Measurements from ENCODE around the gene PTMA. TPM values are rescaled to one million over a fixed set of nuclear protein-coding genes. Genes with fewer than 3 reads are reported as not detected.

The PTMA gene
- polyA plus RNA-seq, 2 of the 4 experiments (the other 2 are of a cell fraction), result 1,191 to 2,360 TPM

- ChIA-PET POLR2A (no interaction called here), CTCF (interaction anchor here (0.6 to 78.4 kb wide), 6 partner anchors 9 to 119 kb away, joined by 3 to 4158 read pairs (median 3); no protein-coding TSS in a partner anchor)
- Histone ChIP-seq H3K9me3 (no peaks in the 10 kb centered on the region), H3K4me3 (no peak overlapping the region), H3K4me1 (peaks cover 23% of the 10 kb centered on the region), H3K27ac (no peak overlapping the region), H3K4me2 (no peak overlapping the region)
- no peak for FAIRE-seq
- 75% methylated on average over 7 of the region's 7 CpGs for WGBS (ENCODE audit: missing lambda C conversion rate)
- no peak for DNase-seq (ENCODE audit: low read depth in 1 of 2, low spot score in 1 of 2)
- no peak for ATAC-seq
- TF ChIP-seq NPAS2 (CRISPR knock-in tag; IDR thresholded peaks at IDR 0.05; ENCODE audit: borderline replicate concordance), result no peak
- TF ChIP-seq RCOR1 (IDR thresholded peaks at IDR 0.05; ENCODE audit: low read depth, low read length), result no peak
- no peak for TF ChIP-seq ZNF302 (CRISPR knock-in tag; IDR thresholded peaks at IDR 0.05)
- no peak for TF ChIP-seq CEBPB (IDR thresholded peaks at IDR 0.05)
- no peak for TF ChIP-seq CBX8 (IDR thresholded peaks at IDR 0.05)
- TF ChIP-seq FOXS1 (CRISPR knock-in tag; IDR thresholded peaks at IDR 0.05), result no peak
- TF ChIP-seq HES2 (IDR thresholded peaks at IDR 0.05), result no peak
- TF ChIP-seq JUN (IDR thresholded peaks at IDR 0.05), result no peak
- TF ChIP-seq ESRRA (IDR thresholded peaks at IDR 0.05; ENCODE audit: borderline replicate concordance, low read length), result no peak
Observed at GRCh38 chr2:231720292-231720986, 12.1 kb downstream of the PTMA start.

GRCh38 chr2:231720987-231721966, 13.0 kb downstream of the PTMA start:
- Histone ChIP-seq H3K27ac (no peak overlapping the region), H3K4me1 (peaks cover 16% of the 10 kb centered on the region), H3K4me2 (no peak overlapping the region), H3K9me3 (no peaks in the 10 kb centered on the region), H3K4me3 (no peak overlapping the region)
- FAIRE-seq (no peak), DNase-seq (ENCODE audit: low read depth in 1 of 2, low spot score in 1 of 2) (no peak), ATAC-seq (no peak)
- WGBS (ENCODE audit: missing lambda C conversion rate), result 75% methylated on average over 7 of the region's 8 CpGs
- ChIA-PET CTCF (interaction anchor here (0.6 to 78.4 kb wide), 9 partner anchors 8 to 120 kb away, joined by 3 to 4158 read pairs (median 4); no protein-coding TSS in a partner anchor), POLR2A (interaction anchor here (0.7 kb wide), 1 partner anchor 13 kb away, joined by 3 read pairs; the partner anchor contains the start of gene PTMA)
- TF ChIP-seq NR3C1 (IDR thresholded peaks at IDR 0.05) (no peak), EP300 (IDR thresholded peaks at IDR 0.05) (no peak), KDM1A (IDR thresholded peaks at IDR 0.05; ENCODE audit: low read depth) (no peak), NFE2L2 (conservative IDR thresholded peaks at IDR 0.05; ENCODE audit: low read length) (no peak), MAFK (IDR thresholded peaks at IDR 0.05; ENCODE audit: partially characterized antibody) (no peak), ZNF302 (CRISPR knock-in tag; IDR thresholded peaks at IDR 0.05) (no peak), ZC3H11A (IDR thresholded peaks at IDR 0.05) (no peak), FOXS1 (CRISPR knock-in tag; IDR thresholded peaks at IDR 0.05) (no peak), KDM5A (IDR thresholded peaks at IDR 0.05) (no peak), TP53 (CRISPR knock-in tag; IDR thresholded peaks at IDR 0.05) (no peak), CTCF (IDR thresholded peaks at IDR 0.05) (no peak)

GRCh38 chr2:231722721-231723307, 14.5 kb downstream of the PTMA start:
- TF ChIP-seq POLR2A (IDR thresholded peaks at IDR 0.05; ENCODE audit: low read length) (no peak), BHLHE40 (IDR thresholded peaks at IDR 0.05; ENCODE audit: low read depth, low read length) (no peak), TFCP2L1 (CRISPR knock-in tag; IDR thresholded peaks at IDR 0.05) (no peak), RFX5 (IDR thresholded peaks at IDR 0.05) (no peak), ZNF302 (CRISPR knock-in tag; IDR thresholded peaks at IDR 0.05) (no peak), HMGXB4 (CRISPR knock-in tag; IDR thresholded peaks at IDR 0.05; ENCODE audit: borderline replicate concordance) (no peak), POLR2AphosphoS2 (conservative IDR thresholded peaks at IDR 0.05; ENCODE audit: low read length) (no peak), USF2 (IDR thresholded peaks at IDR 0.05) (no peak), TP53 (CRISPR knock-in tag; IDR thresholded peaks at IDR 0.05) (no peak)
- ChIA-PET CTCF (interaction anchor here (1.2 to 78.4 kb wide), 5 partner anchors 9 to 111 kb away, joined by 3 to 4158 read pairs (median 4); no protein-coding TSS in a partner anchor), POLR2A (no interaction called here)
- Histone ChIP-seq H3K4me1 (peaks cover 3% of the 10 kb centered on the region; the same call in 1 of the 3 replicates), H3K4me2 (no peak overlapping the region), H3K9me3 (no peaks in the 10 kb centered on the region), H3K27ac (no peak overlapping the region), H3K4me3 (no peak overlapping the region)
- WGBS (ENCODE audit: missing lambda C conversion rate), result 93% methylated on average over 8 of the region's 8 CpGs
- ATAC-seq, result no peak
- FAIRE-seq, result no peak
- no peak for DNase-seq (ENCODE audit: low read depth in 1 of 2, low spot score in 1 of 2)
